Measurements from ENCODE around the gene KCTD7. TPM values are rescaled to one million over a fixed set of nuclear protein-coding genes. Genes with fewer than 3 reads are reported as not detected.
A peak's percentile ranks its signal among the peaks of the same experiment; 100 is the strongest.
"Not testable (repeated sequence)": the region's sequence is repeated elsewhere in the genome, so short reads cannot be mapped to it uniquely, and the experiment has no call there.

Gene KCTD7
- total RNA-seq, 1 donor from 2014 or later, result 9.2 TPM

DNA sequence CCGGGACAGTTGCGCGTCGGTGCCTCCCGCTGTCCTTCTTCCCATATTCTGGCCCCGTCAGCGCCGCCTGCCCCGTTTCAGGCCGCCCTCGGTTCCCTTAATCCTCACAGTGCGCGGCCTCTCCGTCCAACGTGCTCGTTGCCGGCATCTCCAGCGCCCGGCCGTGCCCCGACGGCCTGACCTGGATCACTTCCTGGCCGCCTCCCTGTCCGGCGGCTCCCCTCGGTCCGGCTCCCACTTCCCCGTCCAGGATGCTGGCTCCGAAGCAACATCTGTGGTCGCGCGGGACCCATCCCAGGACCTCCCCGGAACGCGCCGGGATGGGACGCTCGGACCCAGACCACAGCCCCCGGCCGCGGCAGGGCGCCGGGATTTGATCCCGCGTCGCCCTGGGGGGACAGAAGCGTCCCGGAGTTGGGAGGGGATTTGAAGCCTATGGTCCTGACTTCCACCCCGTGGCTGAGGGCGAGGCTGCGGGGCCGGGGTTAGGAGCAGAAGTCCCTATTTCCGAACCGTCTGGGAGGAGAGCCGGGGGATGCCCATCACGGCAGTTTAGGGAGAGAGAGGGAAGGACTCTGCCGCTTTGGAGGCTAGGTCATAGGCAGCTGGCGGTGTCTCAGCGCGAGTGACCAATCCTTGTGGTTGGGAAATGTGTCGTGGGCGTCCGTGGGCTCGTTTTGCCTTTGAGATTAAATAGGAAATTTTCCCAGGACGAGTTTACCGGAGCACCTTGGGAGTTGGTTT is 53.8 kb downstream of the KCTD7 start:
- peak overlapping the region; percentile 83 for H2AFZ ChIP-seq (replicated peaks)
- H3K36me3 ChIP-seq, result no peaks in the 10 kb centered on the region
- Mint-ChIP-seq H3K4me1 (peaks cover 21% of the 10 kb centered on the region), H3K9me3 (peaks cover 4% of the 10 kb centered on the region), H3K36me3 (peaks cover 6% of the 10 kb centered on the region), H3K4me3 (peak overlapping the region; percentile 92), H3K27ac (no peak overlapping the region), H3K27me3 (ENCODE audit: insufficient read depth, low read depth) (peaks cover 5% of the 10 kb centered on the region)
- peaks cover 8% of the 10 kb centered on the region for H3K4me1 ChIP-seq
- peak; percentile 73 for DNase-seq (ENCODE audit: low spot score)
- peak overlapping the region; percentile 9 for H3K9ac ChIP-seq
- peaks cover 48% of the 10 kb centered on the region for H4K20me1 ChIP-seq (ENCODE audit: low read depth)
- H3F3A ChIP-seq (ENCODE audit: low read depth), result peaks cover 16% of the 10 kb centered on the region
- H3K27ac ChIP-seq, result no peak overlapping the region
- TF ChIP-seq EZH2 (IDR thresholded peaks at IDR 0.05), result no peak
- no peak for TF ChIP-seq EZH2phosphoT487 (IDR thresholded peaks at IDR 0.05)
- no peak for TF ChIP-seq CTCF (IDR thresholded peaks at IDR 0.05)
- no peaks in the 10 kb centered on the region for H3K9me3 ChIP-seq (ENCODE audit: low read depth)
- H3K79me2 ChIP-seq (ENCODE audit: low read depth), result peaks cover 67% of the 10 kb centered on the region
- peak overlapping the region; percentile 82 for H3K4me2 ChIP-seq
- H3K4me3 ChIP-seq, result peak overlapping the region; percentile 68
- H3K27me3 ChIP-seq, result peaks cover 5% of the 10 kb centered on the region

DNA sequence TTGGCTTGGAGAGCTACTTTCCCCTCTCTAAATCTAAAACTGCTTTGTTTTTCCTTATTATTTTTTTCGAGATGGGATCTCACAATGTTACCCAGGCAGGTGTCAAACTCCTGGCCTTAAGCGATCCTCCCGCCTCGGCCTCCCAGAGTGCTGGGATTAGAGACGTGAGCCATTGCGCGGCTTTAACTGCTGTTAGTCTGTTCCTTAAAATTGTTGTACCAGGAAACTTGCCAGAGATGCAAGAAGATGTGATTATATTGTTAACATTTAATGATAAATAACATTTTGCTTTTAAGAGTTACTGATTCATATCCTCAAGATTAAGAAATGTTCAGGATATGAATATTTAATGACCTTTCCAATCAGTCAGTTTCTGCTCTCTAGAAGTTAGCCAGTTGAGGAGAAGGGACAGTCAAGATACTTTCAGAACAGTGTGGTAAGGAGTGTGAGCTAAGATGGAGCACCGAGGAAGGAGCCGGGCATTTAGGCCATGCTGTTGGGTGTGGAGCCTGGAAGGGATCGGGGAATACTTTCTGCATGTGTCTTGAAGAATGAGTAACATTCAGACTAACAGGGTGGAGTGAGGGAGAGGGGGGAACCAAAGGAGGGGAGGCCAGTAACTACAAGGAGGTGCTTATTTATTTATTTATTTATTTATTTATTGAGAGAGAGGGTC is 54.6 kb downstream of the KCTD7 start:
- peak overlapping the region; percentile 9 for H3K9ac ChIP-seq
- not testable (repeated sequence) for H2AFZ ChIP-seq (replicated peaks); H3K27ac ChIP-seq; H3K9me3 Mint-ChIP-seq; H3K27me3 ChIP-seq; H3K4me1 ChIP-seq; DNase-seq (ENCODE audit: low spot score); H3K27me3 Mint-ChIP-seq (ENCODE audit: insufficient read depth, low read depth); H3K36me3 ChIP-seq; H3K9me3 ChIP-seq (ENCODE audit: low read depth); H3K27ac Mint-ChIP-seq
- H3K4me1 Mint-ChIP-seq, result peaks cover 21% of the 10 kb centered on the region
- H3K4me2 ChIP-seq, result peak overlapping the region; percentile 82
- peaks cover 10% of the 10 kb centered on the region for H3K36me3 Mint-ChIP-seq
- peaks cover 72% of the 10 kb centered on the region for H3K79me2 ChIP-seq (ENCODE audit: low read depth)
- peak overlapping the region; percentile 92 for H3K4me3 Mint-ChIP-seq
- peak overlapping the region; percentile 68 for H3K4me3 ChIP-seq
- peaks cover 43% of the 10 kb centered on the region for H4K20me1 ChIP-seq (ENCODE audit: low read depth)
- peaks cover 12% of the 10 kb centered on the region for H3F3A ChIP-seq (ENCODE audit: low read depth)

GRCh38 chr7:66683770-66684123 is 55.1 kb downstream of the KCTD7 start:
- no peak for TF ChIP-seq EZH2 (IDR thresholded peaks at IDR 0.05)
- no peak for TF ChIP-seq CTCF (IDR thresholded peaks at IDR 0.05)
- TF ChIP-seq EZH2phosphoT487 (IDR thresholded peaks at IDR 0.05), result no peak
- Histone ChIP-seq H3K27ac (no peak overlapping the region), H3K9ac (no peak overlapping the region)

GRCh38 chr7:66685663-66686062 is 57.0 kb downstream of the KCTD7 start:
- H3K27ac Mint-ChIP-seq, result not testable (repeated sequence)

More at GRCh38 chr7:66683770-66684123, 55.1 kb downstream of the KCTD7 start:
- Mint-ChIP-seq H3K9me3 (peaks cover 11% of the 10 kb centered on the region), H3K36me3 (peaks cover 14% of the 10 kb centered on the region), H3K4me1 (peaks cover 19% of the 10 kb centered on the region), H3K4me3 (peak overlapping the region; percentile 75), H3K27me3 (ENCODE audit: insufficient read depth, low read depth) (peaks cover 5% of the 10 kb centered on the region), H3K27ac (no peak overlapping the region)
- no peak for DNase-seq (ENCODE audit: low spot score)
- H3K27me3 ChIP-seq, result peaks cover 5% of the 10 kb centered on the region
- peaks cover 41% of the 10 kb centered on the region for H4K20me1 ChIP-seq (ENCODE audit: low read depth)
- H2AFZ ChIP-seq (replicated peaks), result no peak overlapping the region
- H3F3A ChIP-seq (ENCODE audit: low read depth), result peaks cover 9% of the 10 kb centered on the region
- H3K4me2 ChIP-seq, result no peak overlapping the region
- H3K36me3 ChIP-seq, result no peaks in the 10 kb centered on the region
- peaks cover 8% of the 10 kb centered on the region for H3K4me1 ChIP-seq
- H3K79me2 ChIP-seq (ENCODE audit: low read depth), result peaks cover 73% of the 10 kb centered on the region
- no peak overlapping the region for H3K4me3 ChIP-seq
- no peaks in the 10 kb centered on the region for H3K9me3 ChIP-seq (ENCODE audit: low read depth)

More at GRCh38 chr7:66685663-66686062, 57.0 kb downstream of the KCTD7 start:
- H3K9me3 Mint-ChIP-seq, result peaks cover 11% of the 10 kb centered on the region
- H3K4me2 ChIP-seq; H3K36me3 ChIP-seq; H3K4me3 ChIP-seq; DNase-seq (ENCODE audit: low spot score); H2AFZ ChIP-seq (replicated peaks); H3F3A ChIP-seq (ENCODE audit: low read depth); H3K27ac ChIP-seq; H3K9me3 ChIP-seq (ENCODE audit: low read depth); H3K4me1 Mint-ChIP-seq; H3K4me3 Mint-ChIP-seq; H3K4me1 ChIP-seq; H3K9ac ChIP-seq; H3K27me3 ChIP-seq; H3K27me3 Mint-ChIP-seq (ENCODE audit: insufficient read depth, low read depth): not testable (repeated sequence)
- peaks cover 14% of the 10 kb centered on the region for H3K36me3 Mint-ChIP-seq
- Histone ChIP-seq H3K79me2 (ENCODE audit: low read depth) (peaks cover 73% of the 10 kb centered on the region), H4K20me1 (ENCODE audit: low read depth) (peaks cover 32% of the 10 kb centered on the region)

Measured in neural progenitor cell (in vitro differentiated cells).